ENCODE measurements around the gene FRAT1.
"Not testable (repeated sequence)": the region's sequence is repeated elsewhere in the genome, so short reads cannot be mapped to it uniquely, and the experiment has no call there.

FRAT1 gene

GRCh38 chr10:97318772-97319651 is at the start of gene FRAT1:
TSS of gene FRAT1 (plus strand) at chr10:97319271. CDS start at chr10:97319454, 183 bp downstream.
- DNase-seq: peak; percentile 70

DNA sequence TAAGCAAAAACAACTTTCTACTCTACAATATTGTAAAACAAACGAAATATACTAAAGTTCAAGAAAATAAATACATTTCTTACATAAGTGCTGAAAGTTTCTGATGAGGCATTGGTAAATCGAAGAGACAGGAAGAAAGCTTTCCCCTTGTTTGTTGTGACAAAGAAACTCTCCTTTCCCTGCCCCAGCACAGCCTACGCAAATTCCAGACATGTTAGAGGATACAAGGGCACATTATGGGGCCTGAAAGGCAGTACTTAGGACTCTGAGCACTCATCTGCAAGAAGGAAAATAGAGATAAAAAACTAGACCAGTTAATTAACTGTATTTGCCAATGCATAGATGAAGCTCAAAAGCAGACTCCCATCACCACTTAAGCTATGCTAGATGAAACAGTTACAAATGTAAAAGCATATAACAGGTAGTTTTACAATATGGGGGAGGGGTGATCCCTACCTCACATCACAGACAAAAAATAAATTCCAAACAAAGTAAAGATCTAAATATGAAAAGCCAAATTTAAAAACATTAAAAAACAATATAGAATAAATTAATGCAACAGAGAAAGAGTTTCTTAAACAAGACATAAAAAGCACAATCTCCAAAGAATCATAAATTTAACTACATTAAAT is 48.4 kb upstream of the FRAT1 start:
- DNase-seq: no peak

- DNase-seq: no peak
These were observed 45.4 kb upstream of the FRAT1 start for GRCh38 chr10:97273700-97274099.

- DNase-seq: no peak
These were observed 44.2 kb upstream of the FRAT1 start for GRCh38 chr10:97274828-97275227.

DNA sequence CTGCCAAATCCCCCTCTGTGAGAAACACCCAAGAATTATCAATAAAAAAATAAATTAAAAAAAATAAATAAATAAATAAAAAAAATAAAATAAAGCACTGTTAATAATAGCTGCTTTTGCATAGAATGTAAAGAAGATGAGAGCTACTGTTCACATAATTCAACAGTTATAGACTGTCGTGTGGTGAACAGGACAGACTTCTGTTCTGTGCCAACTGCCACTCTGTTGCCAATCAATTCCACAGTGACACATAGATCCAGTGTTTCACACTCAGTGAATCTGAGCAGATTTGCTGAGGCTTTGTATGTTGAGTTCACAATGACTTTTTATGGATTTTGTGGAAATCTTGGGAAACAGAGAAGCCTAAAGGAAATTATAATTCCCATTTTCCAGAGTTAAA is 41.5 kb upstream of the FRAT1 start:
- DNase-seq: no peak

GRCh38 chr10:97278491-97278989 is 40.5 kb upstream of the FRAT1 start:
- peak; percentile 37 for DNase-seq

DNA sequence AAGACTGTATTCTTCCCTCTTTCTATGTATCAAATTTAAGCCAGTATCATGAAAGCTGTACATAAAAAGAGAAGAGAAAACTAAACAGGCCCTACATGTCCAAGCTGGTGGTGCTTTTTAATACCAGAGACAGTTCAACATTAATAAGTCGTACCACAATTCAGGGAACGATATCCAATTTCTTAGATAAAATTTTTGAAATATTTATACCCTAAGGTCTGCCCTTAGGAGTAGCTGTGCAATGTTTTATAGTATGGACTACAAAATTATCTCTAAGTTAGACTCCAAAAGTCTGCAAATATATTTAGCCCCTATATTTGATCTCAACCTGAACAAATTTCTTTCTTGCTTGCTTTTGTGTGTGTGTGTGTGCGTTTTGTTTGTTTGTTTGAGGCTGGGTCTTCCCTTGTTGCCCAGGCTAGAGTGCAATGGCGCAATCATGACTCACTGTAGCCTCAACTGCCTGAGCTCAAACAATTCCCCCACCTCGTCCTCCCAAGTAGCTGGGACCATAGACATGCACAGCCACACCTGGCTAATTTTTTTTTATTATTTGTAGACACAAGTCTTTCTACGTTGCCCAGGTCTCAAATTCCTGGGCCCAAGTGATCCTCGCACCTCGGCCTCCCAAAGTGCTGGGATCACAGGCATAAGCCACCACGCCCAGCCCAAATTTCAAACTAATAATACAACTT is 39.8 kb upstream of the FRAT1 start:
- DNase-seq: no peak

GRCh38 chr10:97280783-97281182 is 38.3 kb upstream of the FRAT1 start:
- DNase-seq: no peak

DNA sequence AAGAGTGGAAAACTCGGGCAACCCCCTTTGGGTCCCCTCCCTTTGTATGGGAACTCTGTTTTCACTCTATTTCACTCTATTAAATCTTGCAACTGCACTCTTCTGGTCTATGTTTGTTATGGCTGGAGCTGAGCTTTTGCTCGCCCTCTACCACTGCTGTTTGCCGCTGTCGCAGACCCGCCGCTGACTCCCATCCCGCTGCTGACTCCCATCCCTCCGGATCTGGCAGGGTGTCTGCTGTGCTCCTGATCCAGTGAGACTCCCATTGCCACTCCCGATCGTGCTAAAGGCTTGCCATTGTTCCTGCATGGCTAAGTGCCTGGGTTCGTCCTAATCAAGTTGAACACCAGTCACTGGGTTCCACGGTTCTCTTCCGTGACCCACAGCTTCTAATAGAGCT is 29.0 kb upstream of the FRAT1 start:
- not testable (repeated sequence) for DNase-seq

DNA sequence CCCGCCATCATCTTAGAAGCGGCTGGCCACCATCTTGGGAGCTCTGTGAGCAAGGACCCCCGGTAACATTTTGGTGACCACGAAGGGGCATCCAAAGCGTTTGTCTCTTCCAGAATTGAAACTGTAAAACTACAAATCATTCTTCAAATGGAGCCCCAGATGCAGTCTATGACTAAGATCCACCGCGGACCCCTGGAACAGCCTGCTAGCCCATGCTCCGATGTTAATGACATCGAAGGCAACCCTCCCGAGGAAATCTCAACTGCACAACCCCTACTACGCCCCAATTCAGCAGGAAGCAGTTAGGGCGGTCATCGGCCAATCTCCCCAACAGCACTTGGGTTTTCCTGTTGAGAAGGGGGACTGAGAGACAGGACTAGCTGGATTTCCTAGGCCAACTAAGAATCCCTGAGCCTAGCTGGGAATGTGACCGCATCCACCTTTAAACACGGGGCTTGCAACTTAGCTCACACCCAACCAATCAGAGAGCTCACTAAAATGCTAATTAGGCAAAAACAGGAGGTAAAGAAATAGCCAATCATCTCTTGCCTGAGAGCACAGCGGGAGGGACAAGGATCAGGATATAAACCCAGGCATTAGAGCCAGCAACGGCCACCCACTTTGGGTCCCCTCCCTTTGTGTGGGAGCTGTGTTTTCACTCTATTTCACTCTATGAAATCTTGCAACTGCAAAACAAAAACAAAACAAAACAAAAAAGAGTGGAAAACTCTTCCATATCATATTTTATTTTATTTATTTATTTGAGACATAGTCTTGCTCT is 28.3 kb upstream of the FRAT1 start:
- not testable (repeated sequence) for DNase-seq

- DNase-seq: no peak
These were observed 27.5 kb upstream of the FRAT1 start for GRCh38 chr10:97291357-97292096.

GRCh38 chr10:97292097-97292861 is 26.8 kb upstream of the FRAT1 start, which contains the start of gene ARHGAP19:
TSS of gene ARHGAP19 (minus strand) at chr10:97292637. CDS start at chr10:97292627, 10 bp downstream.
- peak; percentile 99 for DNase-seq

DNA sequence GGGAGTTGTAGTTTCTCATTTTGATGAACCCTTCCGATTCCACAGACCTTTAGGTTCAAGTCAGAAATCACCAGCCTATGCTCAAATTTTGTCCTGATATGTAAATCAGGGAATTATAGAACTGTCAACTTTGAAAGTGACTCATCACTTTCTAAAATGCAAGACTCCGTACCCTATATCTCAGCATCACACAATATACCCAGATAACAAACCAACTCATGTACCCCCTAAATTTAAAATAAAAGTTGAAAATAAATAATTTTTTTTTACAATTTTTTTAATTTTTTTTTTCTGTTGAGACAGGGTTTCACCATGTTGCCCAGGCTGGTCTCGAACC is 26.2 kb upstream of the FRAT1 start:
- DNase-seq: no peak

DNA sequence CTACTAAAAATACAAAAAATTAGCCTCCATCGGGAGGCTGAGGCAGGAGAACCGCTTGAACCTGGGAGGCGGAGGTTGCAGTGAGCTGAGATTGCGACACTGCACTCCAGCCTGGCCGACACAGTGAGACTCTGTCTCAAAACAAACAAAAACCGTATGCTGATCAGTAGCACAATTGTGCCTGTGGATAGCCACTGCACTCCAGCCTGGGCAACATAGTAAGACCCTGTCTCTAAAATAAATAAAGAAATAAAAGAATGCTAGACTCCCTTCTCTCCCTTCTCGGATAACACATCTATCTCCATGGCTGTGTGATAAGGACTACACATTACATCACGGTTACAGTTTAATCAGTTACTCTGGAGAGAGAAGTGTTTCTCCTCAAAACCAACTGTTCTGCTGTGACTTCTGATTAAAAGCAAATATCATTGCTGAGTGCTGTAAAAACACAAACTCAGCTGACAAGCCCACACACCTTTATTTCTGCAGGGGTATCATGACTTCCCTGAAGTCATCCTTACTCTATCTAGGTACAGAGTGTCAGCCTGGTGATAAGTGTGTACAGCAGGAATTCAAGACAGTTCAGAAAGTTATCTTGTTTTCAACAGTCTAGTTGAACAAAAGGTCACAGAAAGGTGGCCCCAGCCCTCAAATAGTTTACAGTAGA is 21.4 kb upstream of the FRAT1 start:
- DNase-seq: no peak

DNA sequence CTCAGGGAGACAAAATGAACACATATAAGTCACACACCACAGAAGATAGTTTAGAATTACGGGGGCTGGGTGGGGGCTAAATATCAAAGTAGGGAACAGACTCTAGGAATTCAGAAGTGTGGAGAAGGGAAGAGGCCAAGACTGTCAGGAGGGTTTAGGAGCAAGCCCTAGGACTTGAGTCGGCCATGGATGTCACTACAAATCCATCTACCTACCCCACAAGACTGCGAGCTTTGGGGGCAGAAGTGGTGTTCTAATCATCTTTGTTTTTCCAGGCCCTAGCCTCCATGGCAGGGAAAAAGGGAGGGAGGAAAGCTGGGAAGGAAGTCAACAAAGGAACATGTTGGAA is 20.9 kb upstream of the FRAT1 start:
- DNase-seq: no peak

- DNase-seq: no peak
These were observed 18.1 kb upstream of the FRAT1 start for GRCh38 chr10:97300980-97301379.

DNA sequence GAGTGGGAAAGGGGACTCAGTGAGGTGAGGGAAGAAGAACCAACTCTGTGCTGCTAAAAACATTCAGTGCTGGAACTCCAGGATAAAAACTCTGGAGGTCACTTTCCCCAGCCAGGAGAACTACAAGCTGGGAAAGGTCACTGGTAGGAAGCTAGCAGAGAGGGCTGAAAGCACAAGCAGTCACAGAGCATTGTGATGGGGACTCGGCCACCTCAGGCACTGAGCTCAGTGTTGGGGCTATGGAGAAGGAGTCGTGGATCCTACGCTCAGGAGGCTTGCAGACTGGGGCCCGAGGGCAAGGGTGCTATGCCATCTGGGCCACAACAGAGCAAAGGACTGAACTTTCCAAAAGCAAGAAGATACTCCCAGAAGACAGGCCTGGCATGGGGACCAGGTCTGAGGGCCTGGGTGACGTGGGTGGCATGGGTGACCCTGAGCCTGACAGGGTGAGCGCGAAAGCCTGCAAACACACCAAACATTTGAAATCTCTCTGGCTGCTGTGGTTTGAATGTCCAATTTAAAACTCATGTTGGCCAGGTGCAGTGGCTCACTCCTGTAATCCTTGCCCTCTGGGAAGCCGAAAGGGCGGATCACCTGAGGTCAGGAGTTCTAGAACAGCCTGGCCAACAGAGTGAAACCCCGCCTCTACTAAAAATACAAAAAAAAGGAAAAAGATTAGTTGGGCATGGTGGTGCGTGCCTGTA is 16.8 kb upstream of the FRAT1 start:
- DNase-seq: no peak

GRCh38 chr10:97307441-97307840 is 11.6 kb upstream of the FRAT1 start:
- no peak for DNase-seq

DNA sequence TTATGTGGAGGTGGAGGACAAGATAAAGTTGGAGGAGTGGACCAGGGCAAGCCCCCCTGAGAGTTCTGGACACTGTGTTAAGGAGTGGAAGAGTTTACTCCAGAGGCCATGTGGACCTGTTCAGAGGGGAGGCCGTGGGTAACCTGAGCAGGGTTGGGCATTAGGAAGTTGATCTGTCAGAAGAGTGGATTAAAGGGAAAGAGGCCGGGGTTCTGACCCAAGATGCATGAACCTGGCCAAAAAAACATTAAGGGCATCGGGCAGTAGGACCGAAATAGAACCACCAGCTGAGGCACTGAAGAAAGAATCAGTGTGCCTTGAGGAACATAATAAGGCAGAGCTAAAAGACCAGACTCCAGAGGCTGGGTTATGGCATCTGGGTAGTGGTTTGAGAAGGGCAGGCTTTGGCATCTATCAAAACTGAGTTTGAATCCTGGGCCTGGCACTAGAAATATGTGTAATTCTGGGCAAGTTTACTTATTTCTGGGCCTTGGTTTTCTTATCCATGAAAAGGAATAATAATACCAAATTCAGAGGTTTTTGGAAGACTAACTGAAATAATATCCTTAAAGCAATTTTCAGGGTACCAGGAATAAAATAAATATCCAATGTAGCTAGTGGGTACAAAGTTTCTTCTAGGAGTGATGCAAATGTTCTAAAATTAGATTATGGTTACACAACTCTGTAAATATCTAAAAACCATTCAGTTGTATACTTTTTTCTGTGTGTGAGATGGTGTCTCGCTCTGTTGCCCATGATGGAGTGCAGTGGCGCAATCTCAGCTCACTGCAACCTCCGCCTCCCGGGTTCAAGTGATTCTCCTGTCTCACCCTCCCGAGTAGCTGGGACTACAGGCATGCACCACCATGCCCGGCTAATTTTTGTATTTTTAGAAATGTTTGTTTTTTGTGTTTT is 10.9 kb upstream of the FRAT1 start:
- DNase-seq: no peak

All from DMS153 (cell line).